ENCODE results near the gene C11orf65. TPM values are rescaled to one million over a fixed set of nuclear protein-coding genes. Genes with fewer than 3 reads are reported as not detected.

Gene C11orf65
- total RNA-seq, 4 donors from 2014 or later = 0.30 to 3.8 (median 1.8) TPM

- Histone ChIP-seq H3K36me3 (peaks cover 48% of the 10 kb centered on the region), H3K4me1 (no peaks in the 10 kb centered on the region), H3K9me3 (no peaks in the 10 kb centered on the region), H3K4me3 (no peak overlapping the region), H3K27ac (no peak overlapping the region), H3K27me3 (no peaks in the 10 kb centered on the region)
- TF ChIP-seq POLR2AphosphoS5 (IDR thresholded peaks at IDR 0.05) (no peak), POLR2A (IDR thresholded peaks at IDR 0.05) (no peak), EP300 (IDR thresholded peaks at IDR 0.05) (no peak)
- TF ChIP-seq, protein P1, sequence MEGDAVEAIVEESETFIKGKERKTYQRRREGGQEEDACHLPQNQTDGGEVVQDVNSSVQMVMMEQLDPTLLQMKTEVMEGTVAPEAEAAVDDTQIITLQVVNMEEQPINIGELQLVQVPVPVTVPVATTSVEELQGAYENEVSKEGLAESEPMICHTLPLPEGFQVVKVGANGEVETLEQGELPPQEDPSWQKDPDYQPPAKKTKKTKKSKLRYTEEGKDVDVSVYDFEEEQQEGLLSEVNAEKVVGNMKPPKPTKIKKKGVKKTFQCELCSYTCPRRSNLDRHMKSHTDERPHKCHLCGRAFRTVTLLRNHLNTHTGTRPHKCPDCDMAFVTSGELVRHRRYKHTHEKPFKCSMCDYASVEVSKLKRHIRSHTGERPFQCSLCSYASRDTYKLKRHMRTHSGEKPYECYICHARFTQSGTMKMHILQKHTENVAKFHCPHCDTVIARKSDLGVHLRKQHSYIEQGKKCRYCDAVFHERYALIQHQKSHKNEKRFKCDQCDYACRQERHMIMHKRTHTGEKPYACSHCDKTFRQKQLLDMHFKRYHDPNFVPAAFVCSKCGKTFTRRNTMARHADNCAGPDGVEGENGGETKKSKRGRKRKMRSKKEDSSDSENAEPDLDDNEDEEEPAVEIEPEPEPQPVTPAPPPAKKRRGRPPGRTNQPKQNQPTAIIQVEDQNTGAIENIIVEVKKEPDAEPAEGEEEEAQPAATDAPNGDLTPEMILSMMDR (IDR thresholded peaks at IDR 0.05) = no peak
- no peak for DNase-seq (ENCODE audit: low spot score in 2 of 2)
- 97% methylated on average over 2 of the region's 2 CpGs for WGBS
Measured at GRCh38 chr11:108333403-108333899, 133.9 kb downstream of the C11orf65 start.

Other genes with a start within 250 kb of the C11orf65 start
- gene NPAT, start 244.9 kb downstream of the C11orf65 start, total RNA-seq = 10 to 100 TPM; 14.0 to 30.6 (median 14.6) TPM
- 10 to 100 TPM; 17.5 to 76.4 (median 34.2) TPM for gene ATM, start 244.5 kb downstream of the C11orf65 start, total RNA-seq
- gene POGLUT3, start 30.9 kb upstream of the C11orf65 start, total RNA-seq = 10 to 100 TPM in 3 of 4 donors, 1 to 10 TPM in 1; 7.5 to 18.8 (median 14.4) TPM
- 100 to 1,000 TPM; 120 to 232 (median 149) TPM for gene EXPH5, start 126.2 kb upstream of the C11orf65 start, total RNA-seq
- 10 to 100 TPM; 21.9 to 30.7 (median 27.2) TPM for gene DDX10, start 197.5 kb upstream of the C11orf65 start, total RNA-seq